GM12873 (cell line): Measurements from ENCODE around the gene IFNAR2.

Source experiments
- CTCF ChIP-seq: IDR thresholded peaks from 2 replicates; pipeline ENCODE4 v1.5.1; 2012; ENCODE audit warnings: low read depth, mild to moderate bottlenecking, moderate library complexity, low read length, control low read depth; ENCODE audit not compliant: insufficient read depth; ENCODE audit errors: missing control alignments

IFNAR2 gene

DNA sequence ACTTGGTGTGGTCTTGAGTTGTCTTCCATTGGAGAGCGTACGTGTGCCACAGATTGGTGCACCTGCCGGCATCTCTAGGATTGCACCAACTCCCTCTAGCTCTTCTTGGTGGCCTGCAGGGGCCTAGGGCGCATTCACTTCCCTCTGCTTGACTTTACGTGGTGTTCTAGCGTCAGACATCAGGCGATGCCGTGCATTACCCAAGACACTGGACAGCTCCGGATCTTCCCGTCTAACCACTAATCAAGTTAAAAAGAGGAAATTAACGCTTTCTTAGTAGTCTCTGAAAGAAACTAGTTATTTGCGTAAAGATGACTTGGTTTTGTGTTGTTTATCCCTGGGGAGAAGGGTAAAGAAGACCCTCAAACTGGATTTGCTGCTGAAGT, 35.9 kb downstream of the IFNAR2 start:
- peak; percentile 14 for TF ChIP-seq CTCF

DNA sequence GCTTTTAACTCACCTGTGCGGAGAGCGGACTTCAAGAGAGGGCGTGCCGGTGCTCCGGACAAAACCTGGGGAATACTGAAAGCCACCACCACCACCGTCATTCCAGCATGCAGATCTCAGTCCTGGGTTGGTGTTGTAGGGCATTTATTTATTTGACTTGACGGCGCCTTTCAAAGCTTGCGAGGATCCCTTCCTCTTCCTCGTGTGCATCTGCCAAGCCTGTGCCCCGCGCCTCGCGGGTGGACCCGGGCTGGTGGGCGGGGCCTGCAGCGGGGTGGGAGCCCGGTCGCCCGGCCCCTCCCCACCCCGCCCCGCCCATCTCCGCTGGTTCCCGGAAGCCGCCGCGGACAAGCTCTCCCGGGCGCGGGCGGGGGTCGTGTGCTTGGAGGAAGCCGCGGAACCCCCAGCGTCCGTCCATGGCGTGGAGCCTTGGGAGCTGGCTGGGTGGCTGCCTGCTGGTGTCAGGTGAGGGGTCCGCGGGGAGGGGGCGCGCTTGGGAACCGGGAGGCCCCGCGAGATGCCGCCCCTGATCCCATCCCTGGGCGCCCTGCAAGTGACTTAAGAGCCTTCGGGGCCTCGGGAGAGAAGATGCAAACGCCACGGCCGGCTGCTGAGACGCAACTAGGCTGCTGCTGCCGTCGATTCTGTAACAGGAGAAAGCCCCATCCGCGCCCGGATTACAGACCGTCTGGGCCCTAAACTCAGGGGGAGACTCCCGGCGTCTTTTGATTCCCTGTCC, 36.5 kb downstream of the IFNAR2 start, which contains the start of gene IL10RB:
TSS of gene IL10RB (plus strand) at position 318 of the 739 bp plus-strand sequence. CDS start at position 417, 99 bp downstream.
- TF ChIP-seq CTCF, result no peak

DNA sequence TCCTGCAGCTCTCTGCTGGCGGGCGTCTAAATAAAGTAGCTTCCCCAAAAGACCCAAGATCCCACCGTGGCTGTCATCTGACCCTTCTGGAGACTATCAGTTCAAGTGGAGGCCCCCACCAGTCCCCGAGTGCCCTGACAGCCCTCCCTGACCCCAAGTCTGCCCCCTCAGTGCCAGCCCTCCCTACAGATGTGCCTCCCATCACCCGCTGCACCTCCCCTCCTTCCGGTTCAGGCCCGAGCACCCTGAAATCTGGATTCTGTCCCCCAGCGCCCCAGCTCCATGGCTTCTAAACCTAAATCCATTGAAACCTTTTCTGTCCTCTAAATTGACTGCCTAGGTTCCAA, 37.0 kb downstream of the IFNAR2 start:
- no peak for TF ChIP-seq CTCF

GRCh38 chr21:33267250-33267649, 37.5 kb downstream of the IFNAR2 start:
- no peak for TF ChIP-seq CTCF

- no peak for TF ChIP-seq CTCF
Measured at GRCh38 chr21:33268393-33268736, 38.6 kb downstream of the IFNAR2 start.

DNA sequence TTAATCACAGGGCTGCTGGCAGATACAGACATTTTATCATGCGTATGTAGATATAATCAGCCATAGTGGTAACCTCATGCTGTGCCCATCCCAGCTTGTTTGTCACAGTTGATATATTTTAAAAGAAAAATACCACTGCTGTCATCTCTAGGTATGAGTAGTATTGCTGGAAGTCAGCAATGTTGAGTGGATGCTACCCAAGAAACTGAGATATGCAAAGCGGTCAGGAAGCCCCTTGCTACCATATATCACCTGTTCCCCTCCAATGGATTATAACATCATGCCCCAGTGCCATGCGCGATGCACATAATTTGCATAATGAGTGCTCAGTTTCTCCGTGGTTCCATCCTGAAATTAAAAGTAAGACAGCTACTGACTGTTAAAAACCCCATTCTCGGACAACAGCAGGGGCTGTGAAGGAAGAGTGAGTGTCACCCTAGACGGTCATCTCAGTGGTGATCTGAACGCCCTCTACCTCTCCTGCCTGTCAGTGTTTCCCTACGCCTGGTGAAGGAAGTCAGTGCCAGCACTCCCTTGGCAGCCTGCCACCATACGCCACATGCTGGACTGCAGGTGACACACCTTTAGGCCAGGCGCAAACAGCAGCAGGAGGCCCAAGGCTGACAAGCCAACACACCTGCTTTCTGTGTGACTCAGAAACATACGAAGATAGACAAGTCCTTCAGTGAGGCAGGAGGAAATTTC, 39.2 kb downstream of the IFNAR2 start:
- TF ChIP-seq CTCF, result peak; percentile 29

DNA sequence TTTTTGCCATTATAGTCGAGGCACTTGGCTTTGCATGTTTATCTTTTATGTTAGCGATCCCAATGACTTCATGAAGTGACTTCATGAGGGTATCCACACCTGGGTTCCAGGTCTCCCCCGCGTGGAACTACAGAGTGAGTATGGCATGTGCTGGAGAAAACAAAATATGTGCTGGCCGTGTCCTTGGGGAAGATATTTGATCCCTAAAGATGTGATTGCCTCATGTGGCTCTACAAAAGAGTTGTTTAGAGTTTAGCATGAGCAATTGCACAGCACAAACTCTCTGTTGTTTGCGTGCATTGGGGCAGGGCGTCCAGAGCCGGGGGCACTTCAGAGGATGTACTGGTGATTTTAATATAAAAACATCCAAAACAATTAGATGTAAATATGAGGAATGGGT, 41.2 kb downstream of the IFNAR2 start:
- no peak for TF ChIP-seq CTCF
